ENCODE results near the gene AP1G2.

- TF ChIP-seq CTCF (IDR thresholded peaks at IDR 0.05) = no peak
- TF ChIP-seq POLR2A (IDR thresholded peaks at IDR 0.05) = no peak
Observed at GRCh38 chr14:23521785-23522640, 45.6 kb downstream of the AP1G2 start.

Data from uterus (tissue), 2 donors.